Posterior vena cava (tissue), 2 donors: ENCODE data around the gene SRP68. TPM values are rescaled to one million over a fixed set of nuclear protein-coding genes. Genes with fewer than 3 reads are reported as not detected.

Source experiments
- microRNA-seq, 2 donors: library from miRNA; unstranded; fragments of <30 nt; microRNA quantifications; one replicate each; pipeline ENCODE4 v1.2.0, GENCODE V29; 2020 to 2021; ENCODE audit warnings: borderline microRNAs expressed in 2 of 2
- total RNA-seq, 2 donors: library from RNA; stranded (reverse); fragmentation: NEBNext Ultra II Directional; extraction: Animal tissue kit (Norgen Biotek cat#: 25700); gene quantifications; one replicate each; pipeline ENCODE4 v1.2.1, GENCODE V29; 2021
- donor health status: DM: yes; HTN: yes; CAD: no.
- donor health status: DM: yes; HTN: yes; CAD: no.

Gene SRP68
- total RNA-seq, 2 donors from 2014 or later, result 45.3 to 49.1 TPM

Small RNA genes within 50 kb of the gene (microRNA-seq; reads per million reads assigned to microRNA genes)
- gene MIR6868, result 0.65 to 2.3 reads per million in 2 donors

Other genes with a start within 250 kb of the SRP68 start
- gene UNC13D, start 228.1 kb downstream of the SRP68 start, total RNA-seq, result 10 to 100 TPM in 1 of 2 donors, 1 to 10 TPM in 1; 7.3 to 15.1 TPM
- gene WBP2, start 217.2 kb downstream of the SRP68 start, total RNA-seq, result 100 to 1,000 TPM in 1 of 2 donors, 10 to 100 TPM in 1; 75.8 to 111 TPM
- 10 to 100 TPM; 60.8 to 70.9 TPM for gene TRIM47, start 193.9 kb downstream of the SRP68 start, total RNA-seq
- 10 to 100 TPM; 12.8 to 15.7 TPM for gene TRIM65, start 175.6 kb downstream of the SRP68 start, total RNA-seq
- gene MRPL38, start 167.6 kb downstream of the SRP68 start, total RNA-seq, result 10 to 100 TPM; 49.3 to 55.5 TPM
- gene FBF1, start 131.5 kb downstream of the SRP68 start, total RNA-seq, result 1 to 10 TPM; 4.5 to 6.8 TPM
- gene ACOX1, start 93.4 kb downstream of the SRP68 start, total RNA-seq, result 10 to 100 TPM; 45.2 to 46.2 TPM
- gene TEN1, start 93.3 kb downstream of the SRP68 start, total RNA-seq, result 10 to 100 TPM; 11.1 to 12.7 TPM
- gene CDK3, start 71.7 kb downstream of the SRP68 start, total RNA-seq, result 1 to 10 TPM; 2.9 to 4.9 TPM
- gene EVPL, start 45.2 kb downstream of the SRP68 start, total RNA-seq, result 1 to 10 TPM in 1 of 2 donors, under 1 TPM in 1; 0.33 to 1.3 TPM
- not detected for gene GALR2, start 2.3 kb upstream of the SRP68 start, total RNA-seq
- gene ZACN, start 6.7 kb upstream of the SRP68 start, total RNA-seq, result not detected
- gene EXOC7, start 31.3 kb upstream of the SRP68 start, total RNA-seq, result 10 to 100 TPM; 94.5 to 98.2 TPM
- gene FOXJ1, start 68.7 kb upstream of the SRP68 start, total RNA-seq, result not detected
- gene RNF157, start 168.0 kb upstream of the SRP68 start, total RNA-seq, result 1 to 10 TPM; 1.9 TPM
- gene UBALD2, start 192.8 kb upstream of the SRP68 start, total RNA-seq, result 10 to 100 TPM; 21.7 to 22.5 TPM
- gene QRICH2, start 235.8 kb upstream of the SRP68 start, total RNA-seq, result 1 to 10 TPM in 1 of 2 donors, under 1 TPM in 1; 0.83 to 1.6 TPM